ENCODE measurements around the gene ABCB9. TPM values are rescaled to one million over a fixed set of nuclear protein-coding genes. Genes with fewer than 3 reads are reported as not detected.

Gene ABCB9
- total and polyA plus RNA-seq, 2 of the 8 experiments (the other 6 are each of a cell fraction or from before 2014, with no cell fraction given): 3.8 to 8.0 TPM

GRCh38 chr12:122944605-122945592 lies 21.4 kb downstream of the ABCB9 start (continued):
- TF ChIP-seq CHD7 (IDR thresholded peaks at IDR 0.05; ENCODE audit: insufficient replicate concordance, low read length) (no peak), RFX5 (IDR thresholded peaks at IDR 0.05; ENCODE audit: borderline replicate concordance, low read depth, low read length) (no peak), HDAC2 (IDR thresholded peaks at IDR 0.05; ENCODE audit: borderline replicate concordance in 1 of 2, low read depth in 2 of 2, low read length in 2 of 2) (no peak)

All from H1 (cell line).